Stimulated activated naive CD8-positive, alpha-beta T cell treated with anti-CD3 and anti-CD28 coated beads, Interleukin-15, Interleukin-2, amounts not matched to agents 100 U/mL and 50 U/mL, for 24 hours (primary cell): ENCODE measurements around the gene RANBP9.
A peak's percentile ranks its signal among the peaks of the same experiment; 100 is the strongest.

Experiments used
- ATAC-seq: fragments of 150-1000 bp; cut with Tn5 transposase; one replicate; pipeline ENCODE4 v1.10.0; 2021
- DNase-seq: peaks from one replicate; pipeline ENCODE4 v3.0.0; 2021

The RANBP9 gene

DNA sequence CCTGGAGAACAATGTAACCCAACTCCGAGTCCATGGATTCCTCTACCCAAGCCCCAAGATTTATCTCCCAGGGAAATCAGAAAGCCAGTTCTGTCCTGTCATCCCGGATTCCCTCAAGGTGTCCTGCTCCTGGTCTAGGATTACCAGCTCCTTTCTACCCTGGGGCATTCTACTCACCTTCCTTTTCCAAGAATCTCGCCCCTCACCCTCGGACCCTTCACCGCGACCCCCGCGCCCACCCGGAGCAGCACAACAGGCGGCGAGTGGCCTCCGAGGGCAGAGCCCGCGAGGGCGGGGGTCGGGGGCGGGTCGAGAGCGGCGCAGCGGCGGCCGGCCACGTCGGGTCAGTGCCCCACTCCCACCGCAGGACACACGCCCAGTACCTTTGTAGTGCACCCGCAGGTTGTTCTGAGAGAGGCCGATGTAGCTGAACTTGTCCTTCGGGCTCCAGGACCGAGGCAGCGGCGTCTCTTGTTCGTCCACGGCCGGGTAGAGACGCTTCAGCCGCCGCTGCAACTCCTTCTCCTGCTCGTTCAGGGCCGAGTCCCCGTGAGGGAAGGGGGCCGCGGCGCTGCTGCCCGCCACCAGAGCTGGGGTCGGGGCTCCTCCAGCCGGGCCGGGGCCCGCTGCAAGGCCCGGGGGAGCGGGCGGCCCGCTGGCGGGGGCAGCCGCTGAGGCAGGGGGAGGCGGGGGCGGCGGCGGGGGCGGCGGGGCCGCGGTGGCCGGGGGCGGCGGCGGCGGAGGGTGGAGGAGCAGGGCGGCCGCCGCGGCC is 897 bp downstream of the RANBP9 start:
- DNase-seq (peak; percentile 50), ATAC-seq (no peak)

DNA sequence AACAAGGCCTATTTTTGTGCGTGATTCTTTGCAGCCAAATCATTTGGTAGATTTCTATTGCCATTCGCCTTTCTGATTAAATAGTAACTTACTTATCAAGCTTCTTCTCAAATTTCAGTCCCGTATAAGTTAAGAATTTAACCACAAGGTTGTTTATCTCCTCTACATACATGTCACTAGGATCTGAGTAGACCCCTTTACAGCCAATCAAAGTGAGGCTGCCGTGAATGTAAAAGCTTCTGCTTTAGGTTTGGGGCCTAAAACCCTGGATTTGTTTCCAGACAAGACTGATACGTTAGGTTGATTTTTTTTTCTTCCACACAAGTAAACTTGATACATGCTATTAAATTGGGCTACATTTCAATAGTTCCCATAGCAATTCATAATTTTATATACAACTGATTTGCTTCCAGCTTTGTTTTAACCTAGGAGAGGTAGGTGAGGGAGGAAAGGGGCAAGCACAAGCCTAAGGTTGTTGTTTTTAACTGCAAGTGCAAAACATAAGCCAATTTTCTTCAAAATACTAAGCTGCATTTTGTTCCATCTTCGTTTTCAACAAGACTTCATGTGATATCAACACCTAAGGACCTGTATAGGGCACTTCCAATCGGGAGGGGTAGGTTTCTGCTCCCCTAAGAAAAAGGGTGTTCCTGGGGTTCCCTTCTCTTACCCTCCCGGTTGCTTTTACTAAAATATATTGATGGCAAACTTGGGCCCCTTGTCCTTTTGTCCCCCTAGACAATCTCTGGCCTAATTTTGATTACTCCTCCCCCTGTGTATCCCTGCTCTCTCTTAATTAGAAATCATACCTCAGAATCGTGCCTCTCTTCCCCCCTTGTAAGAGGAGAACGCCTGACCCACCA is 1.7 kb downstream of the RANBP9 start:
- ATAC-seq: no peak
- no peak for DNase-seq

DNA sequence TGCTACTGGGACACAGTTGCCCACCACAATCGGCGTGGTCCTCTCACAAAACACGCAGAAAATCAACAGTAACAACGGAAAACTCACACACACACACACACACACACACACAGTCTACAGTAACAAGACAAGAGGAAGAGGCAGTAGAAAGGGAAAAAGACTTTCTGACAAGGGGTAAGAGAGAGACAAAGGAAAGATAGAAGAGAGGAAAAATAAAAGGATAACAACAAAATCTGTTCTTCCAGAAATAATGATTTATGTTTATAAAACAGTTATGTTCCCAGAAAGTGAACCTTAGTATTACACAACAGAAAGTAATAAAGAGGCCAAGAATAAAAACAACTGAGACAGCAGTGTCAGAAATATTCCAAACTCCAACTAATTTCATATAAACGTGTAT is 2.9 kb downstream of the RANBP9 start:
- no peak for DNase-seq
- no peak for ATAC-seq

DNA sequence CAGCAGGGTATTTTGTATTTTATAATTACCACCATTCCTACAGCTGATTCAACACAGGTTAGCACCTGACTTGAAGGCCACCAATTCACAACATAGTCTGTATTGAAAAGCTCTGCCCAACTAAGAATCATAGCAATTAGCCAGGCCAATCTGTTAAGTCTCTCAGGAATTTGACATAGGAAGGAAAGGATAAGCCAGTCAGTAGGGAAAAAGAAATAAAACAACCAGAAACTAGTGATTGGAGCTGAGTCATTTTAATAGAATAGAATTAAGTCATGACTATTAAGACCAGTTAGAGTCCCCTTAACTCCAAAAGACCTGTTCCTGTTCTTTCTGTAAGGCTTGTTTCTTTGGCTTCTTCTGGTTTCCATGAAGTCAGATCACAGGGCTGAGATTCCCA is 8.1 kb downstream of the RANBP9 start:
- no peak for ATAC-seq
- DNase-seq: no peak

DNA sequence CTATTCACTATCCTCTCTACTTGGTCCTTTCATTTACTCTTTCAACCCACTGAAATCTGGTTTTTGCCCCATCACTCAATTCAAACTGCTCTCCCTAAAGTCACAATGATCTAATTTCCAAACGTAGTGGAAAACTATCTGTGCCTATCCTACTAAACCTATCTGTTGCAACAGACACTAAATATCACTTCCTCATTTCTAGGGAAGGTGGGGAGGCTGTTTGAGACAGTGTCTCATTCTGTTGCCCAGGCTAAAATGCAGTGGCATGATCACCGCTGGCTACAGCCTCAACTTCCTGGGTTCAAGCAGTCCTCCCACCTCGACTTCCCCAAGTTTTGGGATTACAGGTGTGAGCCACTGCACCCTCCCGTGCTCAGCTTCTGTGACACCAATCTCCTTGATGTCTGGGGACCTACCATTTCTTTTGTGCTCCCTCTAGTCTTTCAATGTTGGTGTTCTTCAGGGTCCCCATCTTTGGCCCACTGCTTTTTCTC is 8.8 kb downstream of the RANBP9 start:
- DNase-seq: no peak
- ATAC-seq: peak; percentile 40

DNA sequence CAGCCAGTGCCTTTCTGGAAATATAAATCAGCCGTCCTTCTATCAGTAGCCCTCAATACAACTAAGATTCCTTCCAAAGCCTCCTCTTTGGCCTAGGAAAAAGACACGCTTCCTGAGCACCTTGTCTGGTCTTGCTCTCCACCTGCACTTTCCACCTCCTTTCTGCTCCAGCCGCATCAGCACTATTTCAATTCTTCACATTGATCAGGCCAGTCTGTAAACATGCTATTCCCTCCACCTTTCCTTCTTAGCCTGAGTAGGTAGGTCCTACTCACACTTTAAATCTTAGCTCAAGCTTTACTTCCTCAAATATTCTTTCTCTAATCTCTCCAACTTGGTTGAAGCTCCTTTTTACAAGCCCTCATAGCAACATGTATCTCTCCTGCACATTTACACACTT is 11.4 kb downstream of the RANBP9 start:
- ATAC-seq (no peak), DNase-seq (no peak)

DNA sequence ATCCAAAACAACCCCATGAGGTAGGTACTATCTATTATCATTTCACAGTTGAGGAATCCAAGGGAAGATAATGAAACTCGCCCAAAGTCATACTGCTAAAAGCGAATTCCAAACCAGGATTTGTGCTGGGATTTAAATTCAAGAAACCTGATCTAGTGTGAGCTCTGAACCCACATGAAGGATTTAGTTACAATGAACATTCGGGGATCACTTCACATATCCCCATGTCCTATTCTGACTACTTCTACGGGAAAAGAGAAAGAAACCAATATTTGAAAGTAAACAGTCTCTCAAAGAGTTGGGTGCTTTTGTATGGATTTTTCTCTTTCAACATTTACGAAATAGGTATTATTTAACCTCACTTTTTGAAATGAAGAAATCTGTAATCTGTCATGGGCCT is 12.9 kb downstream of the RANBP9 start:
- no peak for ATAC-seq
- DNase-seq: no peak

DNA sequence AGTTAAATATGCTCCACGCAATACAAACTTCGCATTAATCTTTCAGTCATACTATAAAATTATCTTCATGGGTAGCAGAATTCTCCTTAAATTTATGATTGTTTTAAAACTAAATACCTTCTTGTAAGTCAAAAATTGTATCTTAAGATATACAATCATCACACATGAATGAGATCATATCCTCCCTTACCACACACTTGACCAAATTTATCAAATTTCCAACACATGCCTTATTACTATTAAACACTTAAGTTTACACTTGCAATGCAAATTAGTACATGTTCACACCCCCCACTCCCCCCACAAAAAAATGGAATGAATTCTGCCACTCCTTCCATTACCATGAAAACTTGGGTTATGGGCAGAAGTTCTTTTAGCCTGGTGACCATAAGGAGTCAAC is 13.8 kb downstream of the RANBP9 start:
- DNase-seq (no peak), ATAC-seq (no peak)

DNA sequence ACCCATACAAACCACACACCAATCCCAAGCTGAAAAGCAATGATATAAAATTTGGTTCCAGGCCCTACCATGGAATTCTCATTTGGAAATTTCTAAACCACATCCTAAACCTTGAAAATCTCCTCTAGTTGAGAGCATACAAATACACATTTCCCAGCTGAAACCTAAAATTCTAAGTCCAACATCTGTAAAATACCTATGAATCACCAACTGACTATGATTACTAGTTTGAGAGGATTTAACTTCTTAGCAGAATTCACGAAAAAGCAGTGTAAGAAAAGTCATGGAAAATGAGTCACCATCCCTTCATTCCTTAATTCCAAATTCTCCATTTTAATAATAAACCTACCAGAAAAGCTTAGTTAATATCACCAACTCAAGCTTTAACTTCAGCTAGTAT is 15.4 kb downstream of the RANBP9 start:
- ATAC-seq (no peak), DNase-seq (no peak)

DNA sequence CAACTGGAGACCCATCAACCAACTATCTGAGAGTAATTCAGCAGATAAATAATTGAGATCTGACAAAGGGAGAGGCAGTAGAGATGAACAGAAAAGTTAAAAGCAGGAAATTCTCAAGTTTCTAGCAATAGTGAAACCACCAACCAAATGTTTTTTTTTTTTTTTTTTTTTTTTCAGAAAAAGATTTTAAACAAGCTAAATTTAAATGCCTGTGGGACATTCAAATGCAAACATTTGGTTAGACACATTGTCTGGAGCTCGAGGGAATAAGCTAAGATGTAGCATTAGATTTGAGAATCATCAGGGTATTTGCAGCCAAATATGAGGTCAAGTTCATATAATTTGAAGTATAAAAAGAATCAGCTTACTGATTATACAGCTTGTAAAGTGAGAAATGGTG is 16.4 kb downstream of the RANBP9 start:
- ATAC-seq: no peak

DNA sequence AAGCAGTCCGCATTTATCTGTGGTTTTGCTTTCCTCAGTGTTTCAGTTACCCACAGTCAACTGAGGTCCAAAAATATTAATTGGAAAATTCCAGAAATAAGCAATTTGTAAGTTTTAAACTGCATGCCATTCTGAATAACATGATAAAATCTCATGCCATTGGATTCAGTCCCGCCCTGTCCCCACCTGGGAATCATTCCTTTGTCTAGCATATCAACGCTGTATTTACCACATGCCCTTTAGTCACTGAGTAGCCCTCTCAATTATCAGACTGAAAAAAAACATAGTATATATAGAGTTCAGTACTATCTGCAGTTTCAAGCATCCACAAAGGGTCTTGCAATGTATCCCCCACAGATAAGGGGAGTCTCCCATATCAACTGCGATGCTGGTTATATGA is 17.1 kb downstream of the RANBP9 start:
- DNase-seq: no peak
- ATAC-seq: peak; percentile 13

More for the DNA sequence above, 16.4 kb downstream of the RANBP9 start:
- DNase-seq: no peak

DNA sequence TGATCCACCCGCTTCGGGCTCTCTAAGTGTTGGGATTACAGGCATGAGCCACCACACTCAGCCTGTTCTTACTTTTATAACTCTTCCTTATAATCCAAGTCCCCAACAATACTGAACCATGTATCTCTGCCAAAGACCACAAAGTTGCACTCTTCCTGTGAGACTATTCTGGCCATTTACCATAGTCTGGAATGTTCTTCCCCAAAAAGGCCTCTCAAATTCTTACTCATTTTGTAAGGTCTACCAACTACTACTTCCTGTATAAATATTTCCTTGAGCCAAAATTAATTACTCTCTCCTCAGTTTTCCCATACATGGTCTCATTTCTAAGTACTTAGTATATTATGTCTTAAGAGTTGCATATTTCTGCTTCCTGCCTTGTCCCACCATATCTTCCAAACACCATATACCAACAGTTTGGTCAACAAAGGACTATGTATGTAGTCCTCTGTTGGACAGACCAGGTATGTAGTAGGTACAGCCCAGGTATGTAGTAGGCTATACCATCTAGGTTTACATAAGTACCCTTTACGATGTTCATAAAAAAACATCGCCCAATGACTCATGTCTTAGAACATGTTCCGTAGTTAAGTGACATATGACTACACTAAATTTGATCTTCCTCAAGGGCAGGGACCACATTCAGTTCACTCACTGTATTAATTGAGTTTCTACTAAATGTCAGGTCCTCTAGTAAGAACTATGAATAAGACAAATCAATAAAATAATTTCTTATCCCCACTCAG is 22.0 kb downstream of the RANBP9 start:
- ATAC-seq (peak; percentile 87), DNase-seq (no peak)

DNA sequence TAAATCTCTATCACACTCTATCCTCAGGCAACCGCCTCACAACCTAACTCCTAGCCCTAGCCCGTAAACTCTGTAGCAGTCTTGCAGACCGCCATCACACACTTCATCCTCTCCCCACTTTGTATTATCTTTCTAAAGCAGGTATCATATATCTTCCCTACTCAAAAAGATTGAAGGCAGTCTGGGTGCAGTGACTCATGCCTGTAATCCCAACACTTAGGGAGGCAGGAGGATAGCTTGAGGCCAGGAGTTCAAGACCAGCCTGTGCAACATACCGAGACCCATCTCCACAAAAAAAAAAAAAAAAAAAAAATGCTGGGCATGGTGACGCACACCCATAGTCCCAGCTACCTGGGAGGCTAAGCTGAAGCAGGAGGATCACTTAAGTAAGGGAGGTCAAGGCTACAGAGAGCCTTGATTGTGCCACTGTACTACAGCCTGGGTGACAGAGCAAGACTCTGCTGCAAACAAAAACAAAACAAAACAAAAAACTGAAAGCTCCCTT is 22.9 kb downstream of the RANBP9 start:
- DNase-seq (no peak), ATAC-seq (no peak)

DNA sequence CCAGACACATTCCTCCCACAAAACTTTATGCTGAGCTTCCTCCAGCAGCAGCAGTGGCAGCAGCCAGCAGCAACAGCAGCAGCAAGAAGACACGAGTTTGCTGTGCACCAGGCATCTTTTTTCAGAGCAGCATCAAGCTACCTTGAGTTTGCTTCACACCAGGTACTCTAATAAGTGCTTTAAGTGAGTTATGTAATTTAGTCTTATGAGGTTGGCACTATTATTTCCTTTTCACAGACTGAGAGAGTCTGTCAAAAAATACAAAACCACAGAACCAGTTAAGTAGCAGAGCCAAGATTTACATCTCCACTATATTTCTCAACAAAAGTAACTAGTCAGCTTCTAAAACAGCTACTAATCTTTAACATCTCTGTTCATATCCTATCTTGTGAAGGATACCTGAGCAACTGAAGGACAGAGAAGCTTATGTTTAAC is 23.7 kb downstream of the RANBP9 start:
- DNase-seq (no peak), ATAC-seq (no peak)

DNA sequence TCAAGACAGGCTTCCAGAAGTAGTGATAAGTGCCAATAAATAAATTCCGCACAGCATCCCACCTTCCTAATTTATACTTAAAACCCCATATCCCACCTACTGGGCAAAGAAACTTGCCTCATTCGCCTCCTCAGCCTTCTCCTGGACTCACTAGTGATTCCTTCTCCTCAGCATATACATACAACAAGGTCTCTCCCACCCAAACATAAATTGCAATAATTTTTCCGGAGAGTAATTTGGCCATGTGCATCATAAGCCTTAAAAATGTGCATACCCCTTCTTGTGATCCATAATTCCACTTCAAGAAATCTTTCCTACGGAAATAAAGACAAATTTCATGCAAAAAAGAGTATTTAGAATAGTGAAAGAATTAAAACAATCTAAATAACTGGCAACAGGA is 26.8 kb downstream of the RANBP9 start:
- DNase-seq: no peak
- no peak for ATAC-seq

DNA sequence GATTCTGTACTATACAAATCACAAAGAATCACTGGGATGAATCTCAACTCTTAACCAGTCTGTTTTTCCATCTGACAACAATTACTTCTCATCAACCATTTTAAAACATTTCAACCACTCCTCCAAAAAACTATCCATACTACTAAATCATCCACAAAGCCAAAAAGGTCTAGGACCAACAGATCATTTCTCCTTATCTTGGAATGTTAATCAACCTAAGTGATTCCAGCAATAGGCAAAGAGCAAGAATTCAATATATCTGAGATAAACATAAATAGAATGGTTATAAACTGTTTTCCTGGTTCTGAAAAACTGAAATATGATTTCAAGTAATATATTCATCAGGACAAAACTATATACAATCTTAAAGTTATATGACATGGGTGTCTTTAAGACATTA is 28.6 kb downstream of the RANBP9 start:
- ATAC-seq (no peak), DNase-seq (no peak)

DNA sequence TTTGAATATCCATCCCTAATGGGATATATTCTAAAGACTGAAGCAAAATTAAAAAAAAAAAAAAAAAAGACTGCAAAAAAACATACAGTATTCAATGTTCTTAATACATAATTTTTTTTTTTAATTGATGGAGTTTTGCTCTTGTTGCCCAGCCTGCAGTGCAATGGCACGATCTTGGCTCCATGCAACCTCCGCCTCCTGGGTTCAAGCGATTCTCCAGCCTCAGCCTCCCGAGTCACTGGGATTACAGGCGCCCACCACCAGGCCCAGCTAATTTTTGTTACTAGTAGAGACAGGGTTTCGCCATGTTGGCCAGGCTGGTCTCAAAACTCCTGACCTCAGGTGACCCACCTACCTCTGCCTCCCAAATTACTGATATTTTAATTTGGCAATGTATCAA is 29.3 kb downstream of the RANBP9 start:
- no peak for ATAC-seq
- DNase-seq: no peak

DNA sequence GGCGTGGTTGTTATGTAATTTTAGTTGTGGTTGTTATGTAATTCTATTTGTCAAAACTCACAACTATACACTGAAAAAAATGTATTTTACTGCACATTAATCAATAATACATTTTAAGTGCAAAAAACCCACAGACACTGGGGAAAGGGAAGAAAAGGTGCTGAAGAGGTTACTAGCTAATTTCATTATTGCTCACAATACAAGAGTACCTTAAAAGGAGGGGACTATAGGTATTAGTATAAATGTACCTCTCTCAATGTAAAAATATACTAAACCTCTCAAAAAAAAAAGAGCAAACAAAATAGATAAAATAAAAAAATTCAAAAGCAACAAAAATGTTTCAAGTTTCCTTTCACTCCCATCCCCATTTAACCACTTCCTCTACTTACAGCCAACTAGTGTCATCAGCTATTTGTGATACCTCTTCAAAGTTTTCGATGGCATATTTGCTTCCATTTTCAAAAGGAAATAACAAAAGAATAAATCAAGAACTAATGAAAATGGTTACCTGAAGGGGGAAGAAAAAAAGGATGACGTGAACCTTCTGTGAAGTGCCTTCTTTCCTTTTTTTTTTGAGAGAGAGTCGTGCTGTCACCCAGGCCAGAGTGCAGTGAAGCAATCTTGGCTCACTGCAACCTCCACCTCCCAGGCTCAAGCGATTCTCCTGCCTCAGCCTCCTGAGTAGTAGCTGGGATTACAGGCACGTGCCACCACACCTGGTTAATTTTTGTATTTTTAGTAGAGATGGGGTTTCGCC is 30.2 kb downstream of the RANBP9 start:
- DNase-seq (no peak), ATAC-seq (peak; percentile 49)

DNA sequence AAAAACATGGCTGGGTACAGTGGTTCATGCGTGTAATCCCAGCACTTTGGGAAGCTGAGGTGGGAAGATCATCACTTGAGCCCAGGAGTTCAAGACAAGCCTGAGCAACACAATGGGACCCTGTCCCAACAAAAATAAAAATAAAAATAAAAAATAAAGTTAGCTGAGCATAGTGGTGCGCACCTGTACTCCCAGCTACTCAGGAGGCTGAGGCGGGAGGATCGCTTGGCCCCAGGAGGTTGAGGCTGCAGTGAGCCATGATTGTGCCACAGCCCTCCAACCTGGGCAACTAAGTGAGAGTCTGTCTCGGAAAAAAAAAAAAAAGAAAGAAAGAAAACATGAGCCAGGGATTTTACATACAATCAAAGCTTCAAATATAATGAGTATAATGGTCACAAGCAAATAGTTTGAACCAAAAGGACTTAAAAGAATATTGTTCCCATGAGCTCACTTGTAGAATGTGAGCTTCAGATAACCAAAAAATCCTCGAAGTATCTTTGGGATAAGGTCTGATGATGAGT is 31.1 kb downstream of the RANBP9 start:
- ATAC-seq: no peak
- no peak for DNase-seq

DNA sequence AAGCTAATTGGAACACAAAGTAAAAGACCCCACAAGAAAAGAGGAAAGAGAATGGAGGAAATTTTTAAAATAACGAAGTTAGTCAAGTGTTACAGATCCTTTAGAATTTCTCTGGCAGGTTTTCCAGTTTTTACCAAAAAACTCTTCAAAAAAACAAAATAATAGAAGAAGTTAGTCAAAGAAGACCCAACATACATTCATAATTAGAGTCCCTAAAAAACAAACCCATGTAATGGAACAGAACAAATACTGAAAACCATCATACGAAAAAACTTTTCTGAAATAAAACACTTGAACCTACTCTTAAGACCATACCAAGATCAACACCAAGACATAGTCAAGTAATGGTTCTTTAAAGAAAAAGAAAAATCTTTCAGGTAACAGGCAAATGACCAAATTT is 31.6 kb downstream of the RANBP9 start:
- DNase-seq (no peak), ATAC-seq (no peak)

DNA sequence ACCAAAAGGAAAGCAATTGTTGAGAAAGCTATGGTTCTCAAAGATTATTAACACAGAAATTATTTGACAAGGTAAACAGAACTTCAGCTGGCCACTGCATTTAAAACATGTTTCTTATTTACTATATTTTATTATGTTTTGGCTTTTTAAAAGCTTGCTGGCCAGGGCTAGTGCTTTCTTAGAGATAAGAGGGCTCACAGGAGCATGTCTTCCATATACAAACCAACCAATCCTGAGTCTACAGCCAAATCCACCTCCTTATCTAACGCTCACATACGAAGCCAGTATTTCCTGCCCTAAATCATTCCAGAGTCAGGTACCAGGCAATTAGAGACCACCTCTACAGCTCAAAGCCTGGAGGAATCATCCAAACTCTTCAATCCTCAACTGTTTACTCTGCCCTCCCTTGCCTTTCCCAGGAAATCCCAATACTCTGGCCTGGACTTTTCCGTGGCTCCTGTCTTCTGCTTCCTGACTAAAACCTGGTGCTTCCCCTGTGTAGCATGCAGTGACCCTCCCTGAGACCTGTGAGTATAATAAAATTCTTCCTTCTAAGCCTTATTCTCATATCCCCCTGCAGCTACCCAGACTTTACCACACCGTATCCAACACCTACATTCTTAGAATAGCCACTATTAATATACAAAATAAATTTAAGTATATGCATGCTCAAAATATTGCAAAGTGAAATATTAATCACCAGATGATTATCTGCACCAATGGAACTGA is 33.2 kb downstream of the RANBP9 start:
- DNase-seq: no peak
- no peak for ATAC-seq
